ENCODE measurements around the gene UQCRC2.
"Not testable (repeated sequence)": the region's sequence is repeated elsewhere in the genome, so short reads cannot be mapped to it uniquely, and the experiment has no call there.

Gene UQCRC2

GRCh38 chr16:21984062-21984461, 30.9 kb downstream of the UQCRC2 start:
- no peak for DNase-seq

GRCh38 chr16:21985524-21985923, 32.4 kb downstream of the UQCRC2 start:
- DNase-seq, result no peak

- no peak for DNase-seq
These were observed 33.6 kb downstream of the UQCRC2 start for GRCh38 chr16:21986692-21987246.

GRCh38 chr16:21987498-21987897, 34.3 kb downstream of the UQCRC2 start:
- DNase-seq, result no peak

- no peak for DNase-seq
These were observed 36.0 kb downstream of the UQCRC2 start for GRCh38 chr16:21989133-21989532.

- no peak for DNase-seq
These were observed 36.6 kb downstream of the UQCRC2 start for GRCh38 chr16:21989751-21990150.

- no peak for DNase-seq
These were observed 37.3 kb downstream of the UQCRC2 start for GRCh38 chr16:21990381-21990944.

GRCh38 chr16:21991621-21992020, 38.5 kb downstream of the UQCRC2 start:
- no peak for DNase-seq

- DNase-seq, result no peak
These were observed 41.8 kb downstream of the UQCRC2 start for GRCh38 chr16:21994856-21995465.

GRCh38 chr16:21996923-21997696, 43.9 kb downstream of the UQCRC2 start:
- no peak for DNase-seq

GRCh38 chr16:21997697-21998480, 44.7 kb downstream of the UQCRC2 start:
- no peak for DNase-seq

- DNase-seq, result no peak
These were observed 48.4 kb downstream of the UQCRC2 start for GRCh38 chr16:22001591-22001990.

- not testable (repeated sequence) for DNase-seq
These were observed 48.9 kb downstream of the UQCRC2 start for GRCh38 chr16:22002047-22002446.

GRCh38 chr16:22003195-22003594, 50.0 kb downstream of the UQCRC2 start:
- no peak for DNase-seq

- DNase-seq, result no peak
These were observed 51.2 kb downstream of the UQCRC2 start for GRCh38 chr16:22004341-22004740.

- no peak for DNase-seq
These were observed 52.6 kb downstream of the UQCRC2 start for GRCh38 chr16:22005746-22006145.

- DNase-seq, result no peak
These were observed 53.5 kb downstream of the UQCRC2 start for GRCh38 chr16:22006636-22007035.

- DNase-seq, result no peak
These were observed 54.0 kb downstream of the UQCRC2 start for GRCh38 chr16:22007159-22007508.

GRCh38 chr16:22007509-22008214, 54.5 kb downstream of the UQCRC2 start, which contains the start of gene MOSMO:
MOSMO (plus strand) TSS chr16:22008111; CDS start chr16:22008302, 191 bp downstream.
- DNase-seq, result peak; percentile 81

- no peak for DNase-seq
These were observed 55.3 kb downstream of the UQCRC2 start for GRCh38 chr16:22008215-22009059.

GRCh38 chr16:22010902-22011301, 57.7 kb downstream of the UQCRC2 start:
- DNase-seq, result no peak

Measured in femur (tissue), 1 donor.